HG03469 (cell line): ENCODE measurements around the gene THSD4.

Experiments used
- ATAC-seq: cut with Tn5 transposase; IDR thresholded peaks from one replicate; pipeline ENCODE4 v1.9.1; 2021; ENCODE audit warnings: mild to moderate bottlenecking, moderate library complexity, moderate number of reproducible peaks; ENCODE audit not compliant: unreplicated experiment

THSD4 gene

DNA sequence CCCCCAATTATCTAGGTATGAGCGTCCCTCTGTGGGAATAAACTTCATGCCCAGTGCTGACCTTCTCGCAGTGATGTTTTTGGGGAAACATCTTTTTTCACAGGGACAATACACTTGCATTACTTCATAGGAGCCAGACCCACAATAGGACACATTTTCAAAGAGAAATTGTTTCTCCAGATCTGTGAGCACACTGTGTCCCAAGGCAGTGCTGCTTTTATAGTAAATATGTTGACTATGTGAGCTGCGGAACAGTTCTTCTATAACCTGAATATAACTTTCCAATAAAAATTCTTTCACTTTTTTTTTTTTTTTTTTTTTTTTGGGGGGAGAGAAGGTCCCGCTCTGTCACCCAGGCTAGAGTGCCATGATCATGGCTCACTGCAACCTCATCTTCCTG lies 17.4 kb upstream of the THSD4 start:
- no peak for ATAC-seq

DNA sequence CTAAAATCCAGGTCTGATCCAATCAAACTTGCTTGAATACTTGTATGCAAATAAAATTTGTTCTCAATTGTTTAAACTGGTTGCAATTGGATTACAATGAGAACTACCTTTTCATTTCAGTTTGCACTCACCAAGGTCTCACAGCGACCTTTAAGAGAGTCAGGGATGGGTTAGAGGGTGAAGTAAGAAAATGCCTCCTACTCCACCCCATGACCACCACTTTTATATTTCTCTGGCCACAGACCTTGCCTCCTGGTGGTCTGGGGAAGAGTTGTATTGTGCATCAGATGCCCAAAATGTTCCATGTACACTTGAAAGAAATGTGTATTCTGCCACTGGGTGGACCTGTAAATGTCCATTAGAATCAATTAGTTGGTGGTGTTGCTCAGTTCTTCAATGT lies 16.4 kb upstream of the THSD4 start:
- ATAC-seq: no peak

DNA sequence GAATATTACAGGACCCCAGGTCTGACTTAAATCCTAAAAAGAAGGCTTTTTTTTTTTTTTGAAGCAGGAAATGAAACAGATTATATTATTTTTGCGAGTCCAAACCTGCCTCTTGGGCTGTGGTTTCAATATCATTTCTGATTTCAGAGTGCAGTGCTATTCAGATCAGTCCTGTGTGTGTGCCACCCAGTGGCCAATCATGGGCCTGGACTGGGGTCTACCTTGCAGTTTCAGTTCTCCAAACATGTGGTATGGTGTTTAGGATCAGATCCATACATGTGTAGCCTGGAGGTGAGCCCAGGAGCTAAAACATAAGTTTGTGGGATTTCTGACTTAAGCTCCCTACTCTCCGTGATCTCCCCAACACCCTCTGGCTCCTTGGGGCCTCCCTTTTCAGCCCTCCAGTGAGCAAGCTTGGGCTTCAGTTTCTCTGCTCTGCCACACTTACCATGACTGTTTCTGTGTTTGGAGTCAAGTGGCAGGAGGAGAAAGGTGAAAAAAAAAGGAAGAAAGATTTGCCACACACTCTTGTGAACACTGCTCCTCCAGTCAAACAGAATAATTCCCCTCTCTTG lies 12.1 kb upstream of the THSD4 start:
- peak; percentile 62 for ATAC-seq

DNA sequence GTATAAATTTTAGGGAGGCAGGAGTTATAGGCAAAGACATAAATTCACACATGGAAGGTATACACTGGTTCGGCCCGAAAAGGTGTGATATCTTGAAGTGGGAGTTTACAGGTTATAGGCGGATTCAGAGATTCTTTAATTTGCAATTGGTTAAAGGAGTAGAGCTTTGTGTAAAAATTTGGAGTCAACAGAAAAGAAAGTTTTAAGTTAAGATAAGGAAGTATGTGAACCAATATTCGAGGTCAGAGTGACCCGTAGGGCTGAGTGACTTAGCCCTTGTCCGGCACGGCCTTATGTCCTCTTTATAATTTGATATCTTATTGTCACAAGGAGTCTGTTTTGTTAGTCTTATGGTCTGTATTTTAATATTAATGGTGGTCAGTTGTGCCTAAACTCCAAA lies 10.6 kb upstream of the THSD4 start:
- ATAC-seq: no peak

DNA sequence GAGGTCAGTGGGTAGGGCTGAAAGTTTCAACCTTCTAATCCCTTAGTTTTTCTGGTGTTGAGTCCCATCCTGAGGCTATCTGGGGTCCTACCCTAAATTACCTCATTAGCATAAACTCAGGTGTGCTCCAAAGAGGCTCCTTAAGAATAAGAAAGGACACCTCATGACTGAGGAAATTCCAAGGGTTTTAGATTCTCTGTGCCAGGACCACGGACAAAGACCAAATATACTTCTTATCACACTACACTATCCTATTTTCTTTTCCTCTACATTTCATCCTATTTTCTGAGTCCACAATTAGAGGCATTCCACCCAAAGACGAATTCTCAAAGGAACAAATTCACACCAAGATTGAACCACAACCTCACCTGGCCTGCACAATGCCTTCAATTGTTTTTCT lies 9.8 kb upstream of the THSD4 start:
- ATAC-seq: no peak

DNA sequence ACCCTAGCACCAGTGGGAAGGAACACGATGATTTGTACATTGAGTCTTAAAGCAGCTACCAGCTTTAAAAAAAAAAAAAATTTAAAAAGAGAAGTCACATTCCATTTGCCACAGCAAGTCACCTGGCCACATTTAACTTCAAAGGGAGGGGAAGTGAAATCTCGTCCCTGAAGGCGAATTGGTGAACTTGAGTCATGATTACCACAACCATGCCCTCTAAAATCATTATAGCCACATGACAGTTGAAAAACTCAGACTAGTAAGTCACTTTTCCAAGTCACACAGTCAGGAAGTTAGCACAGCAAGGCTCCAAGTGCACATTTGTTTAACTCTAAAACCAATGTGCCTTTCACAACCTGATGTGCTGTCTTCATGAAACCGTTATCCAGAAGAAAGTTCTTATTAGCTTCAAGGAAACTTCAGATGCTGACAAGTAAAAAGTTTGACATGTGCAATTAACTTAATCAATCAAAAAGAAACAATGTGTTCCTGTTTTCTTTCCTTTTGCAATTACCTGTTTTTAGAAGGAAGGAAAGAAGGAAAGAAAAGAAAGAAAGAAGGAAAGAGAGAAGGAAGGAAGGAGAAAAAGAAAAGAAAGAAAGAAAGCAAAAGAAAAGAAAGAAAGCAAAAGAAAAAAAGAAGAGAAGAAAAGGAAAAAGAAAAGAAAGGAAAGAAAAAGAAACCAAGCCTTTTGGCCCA lies 8.3 kb upstream of the THSD4 start:
- no peak for ATAC-seq

DNA sequence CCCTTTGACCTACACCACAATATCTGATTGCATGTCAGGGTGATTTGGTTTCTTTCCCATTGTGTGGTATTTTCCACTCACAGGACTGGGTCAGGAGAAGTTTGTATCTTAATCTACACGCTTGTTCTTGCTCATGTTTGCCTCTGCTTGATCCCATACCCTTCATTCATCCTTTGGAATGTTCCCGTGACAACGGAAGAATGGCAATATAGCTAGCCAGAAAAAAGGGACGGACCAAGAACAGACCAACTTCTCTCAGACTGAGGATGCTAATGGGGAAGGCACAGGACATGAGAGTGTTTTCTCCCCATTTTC lies 7.8 kb upstream of the THSD4 start:
- no peak for ATAC-seq

DNA sequence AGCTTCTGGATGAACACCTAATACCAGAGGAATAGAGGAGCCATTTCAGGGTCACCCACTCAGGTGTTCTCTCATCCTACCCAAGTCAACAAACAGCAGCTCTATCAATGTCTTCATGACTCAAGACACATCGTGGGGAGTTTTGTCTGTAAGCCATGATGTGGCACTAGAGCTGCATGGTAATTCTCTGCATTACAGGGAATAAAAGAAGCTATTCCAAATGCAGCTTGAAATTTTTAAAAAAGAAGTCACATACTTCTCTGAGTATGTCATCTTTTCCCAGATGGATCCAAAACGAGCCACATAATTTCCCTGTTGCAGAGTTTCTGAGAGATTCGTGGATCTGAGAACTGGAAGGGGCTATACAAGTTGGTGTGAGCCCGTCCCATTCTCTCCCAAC lies 6.1 kb upstream of the THSD4 start:
- ATAC-seq: no peak

DNA sequence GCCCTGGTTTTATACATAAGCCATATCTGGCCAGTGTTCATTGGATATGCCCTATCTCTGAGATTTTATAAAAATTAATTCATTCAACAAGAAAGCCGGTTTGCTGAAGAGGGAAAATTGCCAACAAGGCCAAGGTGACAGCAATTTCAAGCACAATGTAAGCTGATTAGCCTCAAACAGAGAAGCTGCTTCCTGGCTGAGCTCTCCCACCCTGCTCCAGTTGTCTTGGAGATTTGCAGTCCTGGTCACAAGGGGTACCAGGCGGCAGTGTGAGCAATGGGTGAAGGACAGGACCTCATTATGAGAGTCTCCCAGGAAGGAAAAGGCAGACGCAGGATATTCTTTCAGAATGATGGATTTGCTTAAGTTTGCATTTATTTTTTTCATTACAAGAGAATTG lies 5.4 kb upstream of the THSD4 start:
- no peak for ATAC-seq

DNA sequence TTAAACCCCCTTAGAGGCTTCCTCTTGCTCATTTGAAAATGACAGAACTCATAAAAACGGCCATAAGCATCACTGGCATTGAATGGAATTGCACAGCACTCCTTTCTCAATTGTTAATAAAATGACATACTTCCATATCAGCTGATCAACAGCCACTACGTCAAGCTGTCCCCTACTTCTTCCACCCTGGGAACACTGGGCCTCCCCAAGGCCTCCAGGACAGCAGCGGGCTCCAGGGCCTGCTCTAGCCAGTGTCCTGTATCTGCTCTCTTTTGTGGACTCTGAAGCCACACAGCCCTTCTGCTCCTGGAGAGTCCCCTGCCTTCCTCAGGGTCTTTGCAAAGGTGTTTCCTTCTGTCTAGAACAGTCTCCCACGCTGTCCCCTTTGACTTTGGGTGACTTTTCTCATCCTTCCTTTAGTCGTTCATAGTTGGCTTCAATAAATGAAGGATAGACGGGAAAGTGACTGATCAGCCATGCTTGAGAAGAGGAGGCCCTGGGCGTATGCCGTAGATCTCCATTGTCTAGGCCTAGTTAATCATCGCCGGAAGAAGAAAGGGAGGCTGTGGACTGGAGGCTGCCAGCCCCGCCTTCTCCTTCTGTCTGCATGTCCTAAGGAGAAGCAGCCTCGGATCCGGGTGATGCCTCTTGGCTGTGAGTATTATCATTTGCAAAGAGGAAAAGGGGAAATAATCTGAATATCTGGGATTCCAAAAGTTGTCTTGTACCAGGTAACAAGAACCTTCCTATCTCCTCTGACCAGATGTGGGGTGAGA lies 4.7 kb upstream of the THSD4 start:
- ATAC-seq: no peak

DNA sequence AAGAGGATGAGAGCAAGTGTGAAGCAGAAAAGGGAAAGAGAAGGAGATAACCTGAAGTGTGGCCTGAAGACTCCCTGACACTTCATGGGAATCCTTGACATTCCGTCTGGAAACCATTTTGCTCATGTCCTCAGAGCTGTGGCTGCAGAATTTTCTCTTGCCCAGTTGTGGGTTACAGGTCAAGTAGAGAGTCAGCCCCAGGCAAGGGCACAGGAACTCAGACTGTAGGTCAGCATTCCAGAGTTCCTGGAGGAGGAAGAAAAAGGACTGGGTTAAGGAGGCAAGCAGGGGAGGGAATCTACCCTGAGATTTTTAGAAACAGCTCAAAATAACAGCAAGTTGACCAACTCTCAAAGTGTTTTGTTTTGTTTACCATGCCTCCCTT lies 4.1 kb upstream of the THSD4 start:
- no peak for ATAC-seq

DNA sequence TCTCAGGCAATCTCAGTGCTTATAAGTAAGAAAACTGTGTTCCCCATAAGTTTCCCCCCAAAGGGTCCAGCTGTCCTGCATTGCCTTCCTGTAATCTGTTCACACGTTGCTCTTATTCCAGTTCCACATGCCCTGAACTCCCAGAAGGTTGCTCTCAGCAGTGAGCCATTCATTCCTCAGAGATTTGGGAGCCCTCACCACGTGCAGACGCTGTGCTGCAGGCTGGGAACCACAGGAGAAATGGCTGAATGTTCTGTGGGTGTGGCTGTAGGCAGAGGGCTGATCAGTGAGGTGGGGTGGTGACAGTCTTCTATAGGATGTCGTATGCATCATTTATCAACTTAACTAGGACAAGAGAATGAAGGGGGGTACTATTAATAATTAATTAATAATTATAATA lies 3.3 kb upstream of the THSD4 start:
- ATAC-seq: no peak

DNA sequence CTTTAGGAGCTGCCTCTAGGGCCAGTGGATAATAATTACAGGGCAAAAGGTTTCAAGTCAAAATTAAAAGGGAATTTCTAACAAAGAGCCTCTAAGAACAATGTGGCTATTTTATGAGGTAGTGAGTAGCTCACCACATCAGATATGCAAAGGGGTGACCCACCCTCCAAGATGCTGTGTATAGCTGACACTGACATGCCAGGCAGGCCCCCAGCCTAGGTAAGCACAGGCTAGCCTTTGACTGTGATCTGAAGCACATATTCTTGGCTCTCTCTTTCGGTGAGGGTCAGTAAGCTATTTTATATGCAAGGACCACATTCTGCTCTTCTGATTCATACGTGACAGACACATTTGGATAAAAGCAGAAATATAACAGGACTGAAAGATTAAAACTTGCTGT lies 2.8 kb upstream of the THSD4 start:
- no peak for ATAC-seq

DNA sequence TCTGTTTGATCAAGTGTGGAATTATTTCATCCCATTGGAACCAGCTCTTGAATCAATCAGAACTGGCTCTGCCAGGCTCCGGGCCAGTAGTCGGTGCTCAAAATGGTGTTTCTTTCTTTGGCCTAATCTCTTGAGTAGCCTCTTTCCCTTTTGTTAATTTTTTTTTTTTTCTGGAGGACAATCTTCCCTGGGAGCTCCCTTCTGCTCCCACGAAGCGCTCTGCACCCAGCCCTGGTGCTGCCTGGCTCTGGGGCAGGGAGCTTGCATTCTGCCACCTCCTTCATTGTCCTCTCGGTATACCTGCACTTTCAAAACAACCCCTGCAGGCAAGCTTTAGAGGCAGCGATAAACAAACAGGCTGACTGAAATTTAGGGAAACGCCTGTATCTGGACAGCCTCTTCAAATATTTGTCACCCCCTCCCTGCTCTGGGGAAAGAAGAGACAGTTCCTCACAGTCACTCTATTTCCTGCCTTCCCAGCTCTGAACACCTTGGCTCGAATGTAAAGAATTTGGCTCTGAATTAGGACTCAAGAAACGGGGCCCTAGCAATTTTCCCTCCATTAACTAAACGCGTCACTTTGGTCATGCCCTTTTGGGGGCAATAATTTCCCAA lies 1.1 kb upstream of the THSD4 start:
- no peak for ATAC-seq

DNA sequence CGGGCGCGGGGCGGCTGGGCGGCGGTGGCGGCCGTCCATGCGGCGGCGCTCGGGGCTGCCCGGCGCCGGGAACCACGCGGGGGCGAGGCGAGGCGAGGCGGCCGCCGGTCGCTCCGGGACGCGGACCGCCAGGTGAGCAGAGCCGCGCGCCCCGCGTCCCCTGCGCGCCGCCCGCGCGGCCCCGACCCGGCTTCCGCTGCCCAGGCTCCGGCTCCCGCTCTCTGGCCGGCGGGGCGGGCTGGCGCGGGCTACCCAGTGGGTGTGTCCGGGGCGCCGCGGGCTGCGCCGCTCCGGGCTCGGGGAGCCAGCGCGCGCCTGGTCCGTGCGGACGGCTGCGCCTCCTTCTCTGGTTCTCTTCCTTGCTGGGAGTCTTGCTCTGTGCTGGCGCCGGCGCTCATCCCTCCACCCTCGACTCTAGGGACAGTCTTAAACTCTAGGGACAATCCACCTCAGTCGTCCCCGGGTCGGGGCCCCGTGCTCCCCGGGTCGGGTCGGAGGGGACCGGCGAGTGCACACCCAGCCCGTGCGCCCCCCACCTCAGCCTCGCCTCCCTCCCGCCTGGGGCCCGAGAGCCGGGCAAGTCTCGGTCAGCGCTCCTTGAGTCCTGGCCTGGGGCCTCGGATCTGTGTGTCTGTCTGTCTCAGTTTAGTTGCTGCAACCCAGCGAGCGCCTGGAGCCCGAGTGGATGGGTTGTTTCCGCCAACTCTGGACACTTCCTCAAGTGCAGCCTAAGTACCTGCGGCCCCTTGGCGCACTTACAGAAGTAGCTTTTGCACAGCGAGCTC lies 488 bp downstream of the THSD4 start:
- ATAC-seq: no peak

DNA sequence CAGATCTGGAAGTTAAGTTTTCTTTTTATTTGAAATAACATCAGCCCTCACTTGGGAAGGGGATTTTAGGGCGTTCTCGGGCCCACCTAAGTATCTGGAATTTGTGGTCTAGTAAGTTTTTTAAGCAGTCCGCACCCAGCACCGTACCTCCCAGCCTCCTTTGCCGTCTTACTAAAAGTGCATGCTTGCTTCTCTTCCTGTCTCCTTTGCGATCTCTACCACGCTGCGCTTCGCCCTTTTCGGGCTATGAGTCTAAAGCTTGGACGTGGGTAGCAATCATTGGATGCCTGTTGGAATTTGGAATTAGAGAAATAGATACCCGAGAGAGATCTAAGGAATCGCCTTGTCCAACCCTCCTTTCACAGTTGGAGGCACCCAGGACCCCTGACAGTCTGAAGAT lies 1.1 kb downstream of the THSD4 start:
- ATAC-seq: no peak

DNA sequence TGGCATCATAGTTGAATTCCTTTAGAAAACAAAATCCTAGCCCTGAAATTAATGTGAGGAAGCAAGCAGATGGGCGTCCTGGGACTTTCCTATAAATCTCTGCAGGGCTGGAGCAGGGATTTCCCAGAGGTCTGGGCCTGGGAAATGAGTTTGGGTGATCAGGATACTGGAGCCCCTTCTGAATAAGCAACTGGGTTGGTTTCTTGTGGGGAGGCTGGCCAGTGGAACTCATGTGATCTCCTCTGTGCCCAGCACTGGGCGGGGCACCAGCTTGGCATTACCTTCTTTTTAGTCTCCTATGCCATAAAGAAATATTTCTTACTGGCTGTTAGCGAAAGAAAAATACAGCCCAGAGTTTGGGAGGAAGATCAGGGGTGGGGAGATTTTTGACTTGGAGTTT lies 1.7 kb downstream of the THSD4 start:
- no peak for ATAC-seq

DNA sequence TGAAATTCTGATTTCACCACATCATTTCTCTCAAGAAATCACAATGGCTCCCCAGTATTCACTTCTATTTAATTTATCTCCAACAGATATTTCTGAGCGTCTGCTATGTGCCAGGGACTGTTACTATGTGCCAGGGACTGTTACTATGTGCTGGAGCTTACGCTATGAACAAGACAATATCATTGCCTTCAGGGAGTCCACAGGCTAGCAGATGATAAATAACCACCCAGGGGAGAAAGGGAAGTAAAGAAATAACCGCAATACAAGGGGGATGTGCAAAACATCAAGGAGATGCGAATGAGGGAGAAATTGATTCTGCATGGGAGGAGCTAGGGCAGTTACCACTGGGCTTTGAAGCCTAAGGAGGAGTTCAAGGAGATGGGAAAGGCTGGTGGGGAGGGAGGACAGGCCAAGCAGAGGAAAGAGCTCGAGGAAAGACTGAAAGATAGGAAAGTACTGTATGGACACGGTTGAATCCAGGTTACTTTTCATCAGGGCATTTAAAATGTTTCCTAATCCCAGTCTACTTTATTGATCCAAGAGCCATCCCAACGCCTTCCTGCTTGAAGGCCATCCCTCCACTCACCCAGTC lies 2.5 kb downstream of the THSD4 start:
- no peak for ATAC-seq

DNA sequence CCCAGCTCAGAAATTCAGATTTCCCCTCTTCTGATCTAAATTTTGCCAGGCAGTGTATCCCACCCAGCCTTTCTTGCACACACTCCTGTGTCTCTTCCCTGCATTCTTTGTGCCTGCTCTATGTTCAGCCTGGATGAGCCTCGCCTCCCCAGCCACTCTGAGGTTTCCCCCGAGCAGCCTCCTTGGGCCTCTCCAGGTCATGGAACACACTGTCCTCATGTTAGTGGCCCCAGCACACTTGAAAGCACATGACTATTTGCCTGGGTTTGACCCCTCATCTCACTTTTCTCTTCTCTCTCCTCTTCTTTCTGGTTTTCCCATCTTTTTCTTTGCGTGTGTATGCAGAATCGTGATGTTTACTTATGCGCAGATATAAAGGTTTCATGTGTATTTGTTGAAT lies 3.1 kb downstream of the THSD4 start:
- no peak for ATAC-seq

DNA sequence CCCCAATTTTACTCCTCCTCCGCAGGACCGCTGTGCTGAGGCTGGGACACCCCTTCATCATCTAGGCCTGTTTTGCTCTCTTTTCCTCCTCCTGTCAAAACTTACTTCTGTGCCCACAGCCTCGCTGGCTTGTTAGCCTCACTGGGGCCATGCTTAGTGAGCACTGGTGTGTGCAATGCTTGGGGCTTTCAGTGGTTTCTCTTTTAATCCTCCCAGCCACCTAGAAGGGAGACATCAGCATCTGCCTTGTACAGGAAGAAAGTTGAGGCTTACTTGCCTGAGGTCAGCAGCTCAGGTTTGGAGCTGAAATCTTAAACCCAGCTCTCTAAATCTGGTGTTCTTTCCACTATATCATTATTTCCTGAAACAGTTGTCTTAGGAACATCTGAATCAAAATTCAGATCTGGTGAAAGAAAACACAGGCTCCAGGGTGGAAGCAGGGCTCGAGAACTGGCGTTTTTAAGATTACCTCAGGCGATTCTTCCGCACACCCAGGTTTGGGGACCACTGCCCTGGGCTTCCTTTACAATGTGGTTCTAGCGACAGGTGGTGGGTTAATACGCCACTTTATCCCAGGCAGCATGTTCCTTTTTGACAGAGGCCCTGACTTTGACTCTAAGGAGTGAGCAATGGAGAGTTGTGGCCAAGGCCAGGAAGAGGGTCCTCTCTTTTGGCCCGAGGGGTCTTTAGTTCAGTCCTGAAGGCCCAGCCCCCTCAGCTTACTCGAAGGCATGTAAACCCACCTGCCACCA lies 3.8 kb downstream of the THSD4 start:
- no peak for ATAC-seq
